HG03469 (cell line): ENCODE data around the gene ABCC12.
"Not testable (repeated sequence)": the region's sequence is repeated elsewhere in the genome, so short reads cannot be mapped to it uniquely, and the experiment has no call there.

ENCODE experiments used
- ATAC-seq: cut with Tn5 transposase; IDR thresholded peaks from one replicate; pipeline ENCODE4 v1.9.1; 2021; ENCODE audit warnings: mild to moderate bottlenecking, moderate library complexity, moderate number of reproducible peaks; ENCODE audit not compliant: unreplicated experiment

ABCC12 gene

GRCh38 chr16:48166617-48167016 lies 10.8 kb upstream of the ABCC12 start:
- not testable (repeated sequence) for ATAC-seq

- no peak for ATAC-seq
Measured at GRCh38 chr16:48165961-48166578, 10.3 kb upstream of the ABCC12 start.

GRCh38 chr16:48164907-48165715 lies 9.3 kb upstream of the ABCC12 start:
- ATAC-seq: peak; percentile 68

GRCh38 chr16:48162839-48163410 lies 7.1 kb upstream of the ABCC12 start:
- ATAC-seq: no peak

- ATAC-seq: no peak
Measured at GRCh38 chr16:48161906-48162305, 6.1 kb upstream of the ABCC12 start.

GRCh38 chr16:48160575-48160974 lies 4.8 kb upstream of the ABCC12 start:
- no peak for ATAC-seq

- ATAC-seq: peak; percentile 74
Measured at GRCh38 chr16:48158296-48158695, 2.5 kb upstream of the ABCC12 start.

- ATAC-seq: peak; percentile 9
Measured at GRCh38 chr16:48157794-48158193, 2.0 kb upstream of the ABCC12 start.

- no peak for ATAC-seq
Measured at GRCh38 chr16:48157302-48157701, 1.5 kb upstream of the ABCC12 start.

- ATAC-seq: no peak
Measured at GRCh38 chr16:48156790-48157209, 1.0 kb upstream of the ABCC12 start.

GRCh38 chr16:48153774-48154173 lies 2.0 kb downstream of the ABCC12 start:
- no peak for ATAC-seq

- ATAC-seq: no peak
Measured at GRCh38 chr16:48152226-48152625, 3.6 kb downstream of the ABCC12 start.

- no peak for ATAC-seq
Measured at GRCh38 chr16:48150707-48151106, 5.1 kb downstream of the ABCC12 start.

- ATAC-seq: no peak
Measured at GRCh38 chr16:48146710-48147109, 9.1 kb downstream of the ABCC12 start.

GRCh38 chr16:48146131-48146530 lies 9.7 kb downstream of the ABCC12 start:
- ATAC-seq: no peak

GRCh38 chr16:48143812-48144368 lies 11.9 kb downstream of the ABCC12 start:
- ATAC-seq: no peak

- no peak for ATAC-seq
Measured at GRCh38 chr16:48140821-48141220, 15.0 kb downstream of the ABCC12 start.

GRCh38 chr16:48139517-48139916 lies 16.3 kb downstream of the ABCC12 start:
- no peak for ATAC-seq

- ATAC-seq: no peak
Measured at GRCh38 chr16:48138543-48138942, 17.2 kb downstream of the ABCC12 start.

GRCh38 chr16:48137822-48138221 lies 18.0 kb downstream of the ABCC12 start:
- ATAC-seq: no peak

GRCh38 chr16:48136547-48137360 lies 19.0 kb downstream of the ABCC12 start:
- ATAC-seq: no peak
